HCT116 (cell line): ENCODE data around the gene FAM221B. TPM values are rescaled to one million over a fixed set of nuclear protein-coding genes. Genes with fewer than 3 reads are reported as not detected.

Experiments used
- ATAC-seq: fragments of 200-7000 bp; cut with Tn5 transposase; 2 replicates; pipeline ENCODE4 v1.9.1; 2020; ENCODE audit warnings: mild to moderate bottlenecking, moderate library complexity
- BruUV-seq: library from RNA; stranded (reverse); fragments of 400-500 nt; replicated peaks from 2 replicates; lab custom pipeline; 2021; lab: Mats Ljungman, UMichigan
- CTCF ChIA-PET: fragments of 300-600 bp; sonication (Branson Sonifier 250); formaldehyde crosslinking; loops from one replicate; lab custom pipeline; 2021; ENCODE audit warnings: antibody characterized with exemption; lab: Charles Lee
- POLR2A ChIA-PET: fragments of 300-600, 350-600 bp; sonication (Branson Sonifier 250); formaldehyde crosslinking; loops from one replicate; lab custom pipeline; 2021; ENCODE audit warnings: antibody characterized with exemption; lab: Charles Lee
- RAD21 ChIA-PET, 2 experiments: fragments of 300-600 bp; sonication (Branson Sonifier 250); formaldehyde crosslinking; loops; one replicate each; lab custom pipeline; 2023; ENCODE audit warnings: low total read pairs in 2 of 2; ENCODE audit not compliant: uncharacterized antibody in 2 of 2, unreplicated experiment in 2 of 2, low non-redundant PET in 1 of 2; lab: Charles Lee
- DNase-seq: peaks from one replicate; pipeline ENCODE4 v3.0.0-alpha.2; 2010; ENCODE audit warnings: low read depth, low spot score
- H2AFZ ChIP-seq: fragments of 200-600 bp; shearing (Covaris generic), sonication (generic); 2 replicates; pipeline ENCODE4 v1.6.1; 2017; ENCODE audit warnings: low read depth, mixed run types, mixed read lengths, antibody characterized with exemption, low read length; ENCODE audit not compliant: poor library complexity, severe bottlenecking
- H3K27ac ChIP-seq: 2 replicates; pipeline ENCODE4 v1.5.1; 2012; ENCODE audit warnings: low read depth, low read length
- H3K27me3 ChIP-seq: fragments of 200-600 bp; sonication (generic); 2 replicates; pipeline ENCODE4 v1.6.1; 2016; ENCODE audit warnings: mixed run types, low read length, mixed read lengths; ENCODE audit not compliant: insufficient read depth
- H3K36me3 ChIP-seq, 2 experiments: fragments of 200-500 bp in 1 of 2; fragments of 200-600 bp in 1 of 2; sonication (Bioruptor generic) in 1 of 2; sonication (generic) in 1 of 2; 2 replicates each; pipeline versions ENCODE4 v1.5.1 to v1.6.1; 2014 to 2016; ENCODE audit warnings: low read length in 2 of 2, inconsistent platforms in 1 of 2, mixed read lengths in 1 of 2, mixed run types in 1 of 2; ENCODE audit not compliant: insufficient read depth in 2 of 2, control insufficient read depth in 1 of 2
- H3K4me1 ChIP-seq, 2 experiments: fragments of 200-600 bp in 1 of 2; sonication (generic) in 1 of 2; 2 replicates each; pipeline versions ENCODE4 v1.5.1 to v1.6.1; 2012 to 2017; ENCODE audit warnings: low read length in 2 of 2, inconsistent platforms in 1 of 2, mild to moderate bottlenecking in 1 of 2, mixed read lengths in 1 of 2, mixed run types in 1 of 2, moderate library complexity in 1 of 2; ENCODE audit not compliant: insufficient read depth in 2 of 2, control insufficient read depth in 1 of 2
- H3K4me2 ChIP-seq: fragments of 200-600 bp; sonication (generic); 2 replicates; pipeline ENCODE4 v1.6.1; 2017; ENCODE audit warnings: mixed run types, low read length, mixed read lengths
- H3K4me3 ChIP-seq, 2 experiments: fragments of 200-600 bp in 1 of 2; sonication (generic) in 1 of 2; replicated peaks in 1 of 2; 2 replicates each; pipeline ENCODE4 v1.5.1; 2011 to 2016; ENCODE audit warnings: low read length in 2 of 2, control low read depth in 1 of 2, low read depth in 1 of 2, mild to moderate bottlenecking in 1 of 2, mixed read lengths in 1 of 2, mixed run types in 1 of 2
- H3K79me2 ChIP-seq: fragments of 200-600 bp; sonication (generic); 2 replicates; pipeline ENCODE4 v1.6.1; 2017; ENCODE audit warnings: mild to moderate bottlenecking, mixed run types, low read length, moderate library complexity, mixed read lengths; ENCODE audit not compliant: insufficient read depth
- H3K9ac ChIP-seq: fragments of 200-600 bp; sonication (generic); 2 replicates; pipeline ENCODE4 v1.6.1; 2016; ENCODE audit warnings: low read length, mixed read lengths
- H3K9me2 ChIP-seq: fragments of 200-600 bp; sonication (generic), shearing (Covaris generic); 2 replicates; pipeline ENCODE4 v1.6.1; 2017; ENCODE audit warnings: mixed run types, mild to moderate bottlenecking, moderate library complexity; ENCODE audit not compliant: insufficient read depth
- H3K9me3 ChIP-seq, 2 experiments: fragments of 200-500 bp in 1 of 2; fragments of 200-600 bp in 1 of 2; sonication (Bioruptor generic) in 1 of 2; sonication (generic) in 1 of 2; 2 replicates each; pipeline ENCODE4 v1.6.1; 2014 to 2017; ENCODE audit warnings: low read length in 2 of 2, mixed read lengths in 2 of 2, inconsistent platforms in 1 of 2, low read depth in 1 of 2, mild to moderate bottlenecking in 1 of 2, mixed run types in 1 of 2, moderate library complexity in 1 of 2; ENCODE audit not compliant: control insufficient read depth in 1 of 2, insufficient read depth in 1 of 2
- H4K20me1 ChIP-seq: fragments of 200-600 bp; sonication (generic), shearing (Covaris generic); 2 replicates; pipeline ENCODE4 v1.6.1; 2017; ENCODE audit warnings: mixed run types, mild to moderate bottlenecking, moderate library complexity; ENCODE audit not compliant: insufficient read depth
- CBX3 ChIP-seq: IDR thresholded peaks from 2 replicates; pipeline ENCODE4 v1.6.1; 2012; ENCODE audit warnings: low read depth
- CEBPB ChIP-seq: IDR thresholded peaks from 2 replicates; pipeline ENCODE4 v1.6.1; 2012; ENCODE audit warnings: low read depth
- CTCF ChIP-seq, 3 experiments: fragments of 200-600 bp in 1 of 3; sonication (generic) in 1 of 3; IDR thresholded peaks in 2 of 3; conservative IDR thresholded peaks in 1 of 3; 2 replicates each; pipeline ENCODE4 v1.5.1; 2012 to 2017; ENCODE audit warnings: low read depth in 2 of 3, low read length in 2 of 3, antibody characterized with exemption in 1 of 3, borderline replicate concordance in 1 of 3, control low read depth in 1 of 3, mild to moderate bottlenecking in 1 of 3, mixed read lengths in 1 of 3, mixed run types in 1 of 3, moderate library complexity in 1 of 3; ENCODE audit not compliant: insufficient read depth in 1 of 3
- ELF1 ChIP-seq: IDR thresholded peaks from 2 replicates; pipeline ENCODE4 v1.6.1; 2012; ENCODE audit warnings: low read depth, borderline replicate concordance
- EZH2 ChIP-seq: fragments of 200-600 bp; sonication (generic); IDR thresholded peaks from 2 replicates; pipeline ENCODE4 v1.6.1; 2017; ENCODE audit warnings: antibody characterized with exemption, mixed run types
- EZH2phosphoT487 ChIP-seq: fragments of 200-600 bp; IDR thresholded peaks from 2 replicates; pipeline ENCODE4 v1.6.1; 2018; ENCODE audit warnings: antibody characterized with exemption, borderline replicate concordance
- FOSL1 ChIP-seq: IDR thresholded peaks from 2 replicates; pipeline ENCODE4 v1.6.1; 2012; ENCODE audit warnings: low read depth
- MAX ChIP-seq: IDR thresholded peaks from 2 replicates; pipeline ENCODE4 v1.6.1; 2012
- POLR2AphosphoS5 ChIP-seq: IDR thresholded peaks from 2 replicates; pipeline ENCODE4 v1.6.1; 2011; ENCODE audit warnings: mild to moderate bottlenecking, low read depth, low read length, moderate library complexity
- RAD21 ChIP-seq: IDR thresholded peaks from 2 replicates; pipeline ENCODE4 v1.6.1; 2012; ENCODE audit warnings: low read depth, mild to moderate bottlenecking
- REST ChIP-seq: IDR thresholded peaks from 2 replicates; pipeline ENCODE4 v1.6.1; 2012; ENCODE audit warnings: low read depth
- SIN3A ChIP-seq: IDR thresholded peaks from 2 replicates; pipeline ENCODE4 v1.6.1; 2012; ENCODE audit warnings: low read depth
- SP1 ChIP-seq: IDR thresholded peaks from 2 replicates; pipeline ENCODE4 v1.6.1; 2012; ENCODE audit warnings: low read depth
- TCF7L2 ChIP-seq: IDR thresholded peaks from 2 replicates; pipeline ENCODE4 v1.7.0; 2011; ENCODE audit warnings: borderline replicate concordance, inconsistent platforms; ENCODE audit not compliant: insufficient read depth, insufficient read length; ENCODE audit errors: extremely low read depth
- YY1 ChIP-seq: IDR thresholded peaks from 2 replicates; pipeline ENCODE4 v1.6.1; 2011; ENCODE audit warnings: low read length, low read depth, moderate library complexity, mild to moderate bottlenecking; ENCODE audit not compliant: insufficient replicate concordance; ENCODE audit errors: extremely low read depth
- ZBTB33 ChIP-seq: IDR thresholded peaks from 2 replicates; pipeline ENCODE4 v1.6.1; 2011; ENCODE audit warnings: mild to moderate bottlenecking, low read length, moderate library complexity; ENCODE audit not compliant: insufficient replicate concordance; ENCODE audit errors: extremely low read depth
- intact Hi-C: fragments of 100-400 bp; cut with micrococcal nuclease; formaldehyde crosslinking; loops from 2 replicates; pipeline ENCODE4 v1.10.0; 2022
- total RNA-seq: library from RNA; stranded (reverse); gene quantifications from one replicate; pipeline ENCODE4 v1.2.1, GENCODE V29; 2021; ENCODE audit not compliant: unreplicated experiment

FAM221B gene
- total RNA-seq, 1 experiment from 2014 or later = not detected

GRCh38 chr9:35836595-35836994, 8.1 kb upstream of the FAM221B start (continued):
- TF ChIP-seq EZH2 (no peak), TCF7L2 (no peak), RAD21 (no peak), MAX (no peak), SIN3A (no peak), CBX3 (no peak), EZH2phosphoT487 (no peak)

GRCh38 chr9:35835766-35836165, 7.2 kb upstream of the FAM221B start:
- H2AFZ ChIP-seq = no peak overlapping the region
- ChIA-PET RAD21 (no interaction called here), POLR2A (interaction anchor here (0.9 kb wide), 1 partner anchor 37 kb away, joined by 3 read pairs; no protein-coding TSS in a partner anchor), CTCF (interaction anchor here (0.5 to 2.4 kb wide), 9 partner anchors 8 to 79 kb away, joined by 3 to 12 read pairs (median 5); no protein-coding TSS in a partner anchor)
- TF ChIP-seq ELF1 = no peak
- no peak for TF ChIP-seq POLR2AphosphoS5
- no peak for TF ChIP-seq CTCF (IDR thresholded peaks at IDR 0.05 in 2 of 3, conservative IDR thresholded peaks at IDR 0.05 in 1 of 3; ENCODE audit: borderline replicate concordance in 1 of 3, insufficient read depth in 1 of 3, low read depth in 2 of 3, low read length in 2 of 3)
- TF ChIP-seq ZBTB33 = no peak
- no peak for TF ChIP-seq YY1
- TF ChIP-seq EZH2phosphoT487 = no peak
- TF ChIP-seq CEBPB = no peak
- TF ChIP-seq EZH2 = no peak
- TF ChIP-seq FOSL1 = no peak
- TF ChIP-seq SP1 = no peak
- TF ChIP-seq SIN3A = no peak
- no peak for TF ChIP-seq CBX3
- no peak for TF ChIP-seq REST
- H3K27me3 ChIP-seq = no peaks in the 10 kb centered on the region
- H3K9me2 ChIP-seq = no peaks in the 10 kb centered on the region
- no TSS peak for BruUV-seq
- no peak overlapping the region for H3K4me2 ChIP-seq
- DNase-seq = no peak
- no peak overlapping the region for H3K27ac ChIP-seq
- H3K4me1 ChIP-seq = peaks cover 0 to 11% of the 10 kb centered on the region in 2 experiments; a peak in 1 of 4 replicates
- no peak overlapping the region for H3K4me3 ChIP-seq
- H4K20me1 ChIP-seq = no peaks in the 10 kb centered on the region
- H3K9me3 ChIP-seq = no peaks in the 10 kb centered on the region
- no peaks in the 10 kb centered on the region for H3K36me3 ChIP-seq
- intact Hi-C loops = loop anchor here (2.0 kb wide), 2 partner anchors 45 to 69 kb away; partner anchors contain the start of gene NPR2
- no peak overlapping the region for H3K9ac ChIP-seq
- no peaks in the 10 kb centered on the region for H3K79me2 ChIP-seq
- no peak for ATAC-seq
